Measurements from ENCODE around the gene SLFNL1.

DNA sequence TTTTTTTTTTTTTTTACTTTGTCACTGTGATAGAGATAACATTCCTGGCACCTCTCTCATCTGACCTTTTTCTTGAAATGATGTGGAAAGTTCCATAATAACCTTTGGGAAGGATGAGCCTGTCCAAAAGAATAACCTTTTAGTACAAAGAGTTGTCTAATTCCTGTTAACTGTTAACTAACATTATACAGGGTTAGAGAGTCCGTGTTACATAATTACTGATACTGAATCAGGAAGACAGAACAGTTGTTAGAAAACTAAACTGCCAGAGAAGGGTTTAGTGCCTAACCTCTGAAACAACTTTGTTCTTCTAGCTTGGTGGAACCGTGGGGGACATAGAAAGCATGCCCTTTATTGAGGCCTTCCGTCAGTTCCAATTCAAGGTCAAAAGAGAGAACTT lies 33.2 kb downstream of the SLFNL1 start:
- TF ChIP-seq, protein P1, sequence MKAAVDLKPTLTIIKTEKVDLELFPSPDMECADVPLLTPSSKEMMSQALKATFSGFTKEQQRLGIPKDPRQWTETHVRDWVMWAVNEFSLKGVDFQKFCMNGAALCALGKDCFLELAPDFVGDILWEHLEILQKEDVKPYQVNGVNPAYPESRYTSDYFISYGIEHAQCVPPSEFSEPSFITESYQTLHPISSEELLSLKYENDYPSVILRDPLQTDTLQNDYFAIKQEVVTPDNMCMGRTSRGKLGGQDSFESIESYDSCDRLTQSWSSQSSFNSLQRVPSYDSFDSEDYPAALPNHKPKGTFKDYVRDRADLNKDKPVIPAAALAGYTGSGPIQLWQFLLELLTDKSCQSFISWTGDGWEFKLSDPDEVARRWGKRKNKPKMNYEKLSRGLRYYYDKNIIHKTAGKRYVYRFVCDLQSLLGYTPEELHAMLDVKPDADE (IDR thresholded peaks at IDR 0.05), result no peak
- TF ChIP-seq POLR2AphosphoS5 (IDR thresholded peaks at IDR 0.05; ENCODE audit: low read depth), result no peak
- TF ChIP-seq, protein P2, sequence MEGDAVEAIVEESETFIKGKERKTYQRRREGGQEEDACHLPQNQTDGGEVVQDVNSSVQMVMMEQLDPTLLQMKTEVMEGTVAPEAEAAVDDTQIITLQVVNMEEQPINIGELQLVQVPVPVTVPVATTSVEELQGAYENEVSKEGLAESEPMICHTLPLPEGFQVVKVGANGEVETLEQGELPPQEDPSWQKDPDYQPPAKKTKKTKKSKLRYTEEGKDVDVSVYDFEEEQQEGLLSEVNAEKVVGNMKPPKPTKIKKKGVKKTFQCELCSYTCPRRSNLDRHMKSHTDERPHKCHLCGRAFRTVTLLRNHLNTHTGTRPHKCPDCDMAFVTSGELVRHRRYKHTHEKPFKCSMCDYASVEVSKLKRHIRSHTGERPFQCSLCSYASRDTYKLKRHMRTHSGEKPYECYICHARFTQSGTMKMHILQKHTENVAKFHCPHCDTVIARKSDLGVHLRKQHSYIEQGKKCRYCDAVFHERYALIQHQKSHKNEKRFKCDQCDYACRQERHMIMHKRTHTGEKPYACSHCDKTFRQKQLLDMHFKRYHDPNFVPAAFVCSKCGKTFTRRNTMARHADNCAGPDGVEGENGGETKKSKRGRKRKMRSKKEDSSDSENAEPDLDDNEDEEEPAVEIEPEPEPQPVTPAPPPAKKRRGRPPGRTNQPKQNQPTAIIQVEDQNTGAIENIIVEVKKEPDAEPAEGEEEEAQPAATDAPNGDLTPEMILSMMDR (conservative IDR thresholded peaks at IDR 0.05; ENCODE audit: low read depth in 2 of 2), result no peak
- no peak for TF ChIP-seq EZH2 (IDR thresholded peaks at IDR 0.05; ENCODE audit: low read depth, unreplicated experiment)
- no peak for TF ChIP-seq JUNB (IDR thresholded peaks at IDR 0.05; ENCODE audit: unreplicated experiment)
- TF ChIP-seq EZH2phosphoT487 (IDR thresholded peaks at IDR 0.05; ENCODE audit: unreplicated experiment), result no peak
- no peak for TF ChIP-seq CREB1 (CRISPR knock-in tag; IDR thresholded peaks at IDR 0.05; ENCODE audit: low read depth)
- TF ChIP-seq, protein P3, sequence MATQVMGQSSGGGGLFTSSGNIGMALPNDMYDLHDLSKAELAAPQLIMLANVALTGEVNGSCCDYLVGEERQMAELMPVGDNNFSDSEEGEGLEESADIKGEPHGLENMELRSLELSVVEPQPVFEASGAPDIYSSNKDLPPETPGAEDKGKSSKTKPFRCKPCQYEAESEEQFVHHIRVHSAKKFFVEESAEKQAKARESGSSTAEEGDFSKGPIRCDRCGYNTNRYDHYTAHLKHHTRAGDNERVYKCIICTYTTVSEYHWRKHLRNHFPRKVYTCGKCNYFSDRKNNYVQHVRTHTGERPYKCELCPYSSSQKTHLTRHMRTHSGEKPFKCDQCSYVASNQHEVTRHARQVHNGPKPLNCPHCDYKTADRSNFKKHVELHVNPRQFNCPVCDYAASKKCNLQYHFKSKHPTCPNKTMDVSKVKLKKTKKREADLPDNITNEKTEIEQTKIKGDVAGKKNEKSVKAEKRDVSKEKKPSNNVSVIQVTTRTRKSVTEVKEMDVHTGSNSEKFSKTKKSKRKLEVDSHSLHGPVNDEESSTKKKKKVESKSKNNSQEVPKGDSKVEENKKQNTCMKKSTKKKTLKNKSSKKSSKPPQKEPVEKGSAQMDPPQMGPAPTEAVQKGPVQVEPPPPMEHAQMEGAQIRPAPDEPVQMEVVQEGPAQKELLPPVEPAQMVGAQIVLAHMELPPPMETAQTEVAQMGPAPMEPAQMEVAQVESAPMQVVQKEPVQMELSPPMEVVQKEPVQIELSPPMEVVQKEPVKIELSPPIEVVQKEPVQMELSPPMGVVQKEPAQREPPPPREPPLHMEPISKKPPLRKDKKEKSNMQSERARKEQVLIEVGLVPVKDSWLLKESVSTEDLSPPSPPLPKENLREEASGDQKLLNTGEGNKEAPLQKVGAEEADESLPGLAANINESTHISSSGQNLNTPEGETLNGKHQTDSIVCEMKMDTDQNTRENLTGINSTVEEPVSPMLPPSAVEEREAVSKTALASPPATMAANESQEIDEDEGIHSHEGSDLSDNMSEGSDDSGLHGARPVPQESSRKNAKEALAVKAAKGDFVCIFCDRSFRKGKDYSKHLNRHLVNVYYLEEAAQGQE (IDR thresholded peaks at IDR 0.05; ENCODE audit: unreplicated experiment), result no peak
- TF ChIP-seq ZNF331 (CRISPR knock-in tag; IDR thresholded peaks at IDR 0.05; ENCODE audit: low read depth), result no peak
- TF ChIP-seq, protein P4, sequence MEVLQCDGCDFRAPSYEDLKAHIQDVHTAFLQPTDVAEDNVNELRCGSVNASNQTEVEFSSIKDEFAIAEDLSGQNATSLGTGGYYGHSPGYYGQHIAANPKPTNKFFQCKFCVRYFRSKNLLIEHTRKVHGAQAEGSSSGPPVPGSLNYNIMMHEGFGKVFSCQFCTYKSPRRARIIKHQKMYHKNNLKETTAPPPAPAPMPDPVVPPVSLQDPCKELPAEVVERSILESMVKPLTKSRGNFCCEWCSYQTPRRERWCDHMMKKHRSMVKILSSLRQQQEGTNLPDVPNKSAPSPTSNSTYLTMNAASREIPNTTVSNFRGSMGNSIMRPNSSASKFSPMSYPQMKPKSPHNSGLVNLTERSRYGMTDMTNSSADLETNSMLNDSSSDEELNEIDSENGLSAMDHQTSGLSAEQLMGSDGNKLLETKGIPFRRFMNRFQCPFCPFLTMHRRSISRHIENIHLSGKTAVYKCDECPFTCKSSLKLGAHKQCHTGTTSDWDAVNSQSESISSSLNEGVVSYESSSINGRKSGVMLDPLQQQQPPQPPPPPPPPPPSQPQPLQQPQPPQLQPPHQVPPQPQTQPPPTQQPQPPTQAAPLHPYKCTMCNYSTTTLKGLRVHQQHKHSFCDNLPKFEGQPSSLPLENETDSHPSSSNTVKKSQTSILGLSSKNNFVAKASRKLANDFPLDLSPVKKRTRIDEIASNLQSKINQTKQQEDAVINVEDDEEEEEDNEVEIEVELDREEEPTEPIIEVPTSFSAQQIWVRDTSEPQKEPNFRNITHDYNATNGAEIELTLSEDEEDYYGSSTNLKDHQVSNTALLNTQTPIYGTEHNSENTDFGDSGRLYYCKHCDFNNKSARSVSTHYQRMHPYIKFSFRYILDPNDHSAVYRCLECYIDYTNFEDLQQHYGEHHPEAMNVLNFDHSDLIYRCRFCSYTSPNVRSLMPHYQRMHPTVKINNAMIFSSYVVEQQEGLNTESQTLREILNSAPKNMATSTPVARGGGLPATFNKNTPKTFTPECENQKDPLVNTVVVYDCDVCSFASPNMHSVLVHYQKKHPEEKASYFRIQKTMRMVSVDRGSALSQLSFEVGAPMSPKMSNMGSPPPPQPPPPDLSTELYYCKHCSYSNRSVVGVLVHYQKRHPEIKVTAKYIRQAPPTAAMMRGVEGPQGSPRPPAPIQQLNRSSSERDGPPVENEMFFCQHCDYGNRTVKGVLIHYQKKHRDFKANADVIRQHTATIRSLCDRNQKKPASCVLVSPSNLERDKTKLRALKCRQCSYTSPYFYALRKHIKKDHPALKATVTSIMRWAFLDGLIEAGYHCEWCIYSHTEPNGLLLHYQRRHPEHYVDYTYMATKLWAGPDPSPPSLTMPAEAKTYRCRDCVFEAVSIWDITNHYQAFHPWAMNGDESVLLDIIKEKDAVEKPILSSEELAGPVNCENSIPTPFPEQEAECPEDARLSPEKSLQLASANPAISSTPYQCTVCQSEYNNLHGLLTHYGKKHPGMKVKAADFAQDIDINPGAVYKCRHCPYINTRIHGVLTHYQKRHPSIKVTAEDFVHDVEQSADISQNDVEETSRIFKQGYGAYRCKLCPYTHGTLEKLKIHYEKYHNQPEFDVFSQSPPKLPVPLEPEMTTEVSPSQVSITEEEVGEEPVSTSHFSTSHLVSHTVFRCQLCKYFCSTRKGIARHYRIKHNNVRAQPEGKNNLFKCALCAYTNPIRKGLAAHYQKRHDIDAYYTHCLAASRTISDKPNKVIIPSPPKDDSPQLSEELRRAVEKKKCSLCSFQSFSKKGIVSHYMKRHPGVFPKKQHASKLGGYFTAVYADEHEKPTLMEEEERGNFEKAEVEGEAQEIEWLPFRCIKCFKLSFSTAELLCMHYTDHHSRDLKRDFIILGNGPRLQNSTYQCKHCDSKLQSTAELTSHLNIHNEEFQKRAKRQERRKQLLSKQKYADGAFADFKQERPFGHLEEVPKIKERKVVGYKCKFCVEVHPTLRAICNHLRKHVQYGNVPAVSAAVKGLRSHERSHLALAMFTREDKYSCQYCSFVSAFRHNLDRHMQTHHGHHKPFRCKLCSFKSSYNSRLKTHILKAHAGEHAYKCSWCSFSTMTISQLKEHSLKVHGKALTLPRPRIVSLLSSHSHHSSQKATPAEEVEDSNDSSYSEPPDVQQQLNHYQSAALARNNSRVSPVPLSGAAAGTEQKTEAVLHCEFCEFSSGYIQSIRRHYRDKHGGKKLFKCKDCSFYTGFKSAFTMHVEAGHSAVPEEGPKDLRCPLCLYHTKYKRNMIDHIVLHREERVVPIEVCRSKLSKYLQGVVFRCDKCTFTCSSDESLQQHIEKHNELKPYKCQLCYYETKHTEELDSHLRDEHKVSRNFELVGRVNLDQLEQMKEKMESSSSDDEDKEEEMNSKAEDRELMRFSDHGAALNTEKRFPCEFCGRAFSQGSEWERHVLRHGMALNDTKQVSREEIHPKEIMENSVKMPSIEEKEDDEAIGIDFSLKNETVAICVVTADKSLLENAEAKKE (CRISPR knock-in tag; IDR thresholded peaks at IDR 0.05), result no peak
- TF ChIP-seq ZNF114 (CRISPR knock-in tag; IDR thresholded peaks at IDR 0.05), result no peak
- TF ChIP-seq STAT1 (IDR thresholded peaks at IDR 0.05; ENCODE audit: unreplicated experiment), result no peak

Measured in GM23338 (cell line).